OCI-LY7 (cell line): ENCODE measurements around the gene ABLIM1. TPM values are rescaled to one million over a fixed set of nuclear protein-coding genes. Genes with fewer than 3 reads are reported as not detected.

Source experiments
- BruUV-seq: library from RNA; stranded (reverse); fragments of 400-500 nt; replicated peaks from 2 replicates; lab custom pipeline; 2021; lab: Mats Ljungman, UMichigan
- CTCF ChIA-PET: fragments of 300-600 bp; sonication (Branson Sonifier 250); formaldehyde crosslinking; loops from one replicate; lab custom pipeline; 2022; ENCODE audit warnings: antibody characterized with exemption; ENCODE audit not compliant: unreplicated experiment; lab: Charles Lee
- POLR2A ChIA-PET: fragments of 300-600 bp; sonication (Branson Sonifier 250); formaldehyde crosslinking; loops from one replicate; lab custom pipeline; 2022; ENCODE audit warnings: antibody characterized with exemption; lab: Charles Lee
- DNase-seq: peaks from one replicate; pipeline ENCODE4 v3.0.0-alpha.2; 2015; ENCODE audit warnings: low spot score
- H2AFZ ChIP-seq: fragments of 200-600 bp; sonication (generic), shearing (Covaris generic); 2 replicates; pipeline ENCODE4 v1.6.1; 2014; ENCODE audit warnings: mild to moderate bottlenecking, antibody characterized with exemption, low read length, moderate library complexity
- H3K27ac ChIP-seq: fragments of 200-600 bp; sonication (generic); 2 replicates; pipeline ENCODE4 v1.5.1; 2014; ENCODE audit warnings: mixed run types, low read depth, mild to moderate bottlenecking, moderate library complexity, low read length, inconsistent platforms; ENCODE audit not compliant: poor library complexity, severe bottlenecking
- H3K36me3 ChIP-seq: fragments of 200-600 bp; sonication (generic); 2 replicates; pipeline ENCODE4 v1.6.1; 2014; ENCODE audit warnings: mild to moderate bottlenecking, antibody characterized with exemption, low read length, moderate library complexity, mixed read lengths; ENCODE audit not compliant: insufficient read depth
- H3K4me1 ChIP-seq: fragments of 200-600 bp; sonication (generic); 2 replicates; pipeline ENCODE4 v1.5.1; 2014; ENCODE audit warnings: mild to moderate bottlenecking, low read length; ENCODE audit not compliant: insufficient read depth, poor library complexity, severe bottlenecking
- H3K4me2 ChIP-seq: fragments of 200-600 bp; sonication (generic); 2 replicates; pipeline ENCODE4 v1.6.1; 2014; ENCODE audit warnings: mild to moderate bottlenecking, low read length
- H3K4me3 ChIP-seq: fragments of 200-600 bp; sonication (generic); 2 replicates; pipeline ENCODE4 v1.5.1; 2014; ENCODE audit warnings: mild to moderate bottlenecking, low read depth, low read length; ENCODE audit not compliant: poor library complexity, severe bottlenecking
- H3K79me2 ChIP-seq: fragments of 200-600 bp; sonication (generic); 2 replicates; pipeline ENCODE4 v1.6.1; 2016; ENCODE audit warnings: low read depth, mild to moderate bottlenecking, low read length, moderate library complexity, mixed read lengths; ENCODE audit not compliant: insufficient read depth
- H3K9me2 ChIP-seq: fragments of 200-600 bp; sonication (generic); 2 replicates; pipeline ENCODE4 v1.6.1; 2016; ENCODE audit warnings: mild to moderate bottlenecking, low read length, mixed read lengths; ENCODE audit not compliant: insufficient read depth
- H3K9me3 ChIP-seq: fragments of 200-600 bp; sonication (generic); 2 replicates; pipeline ENCODE4 v1.6.1; 2014; ENCODE audit warnings: mild to moderate bottlenecking, mixed run types, low read length, mixed read lengths
- H4K20me1 ChIP-seq: fragments of 200-600 bp; sonication (generic); 2 replicates; pipeline ENCODE4 v1.6.1; 2014; ENCODE audit warnings: mild to moderate bottlenecking, antibody characterized with exemption, low read length, moderate library complexity, mixed read lengths; ENCODE audit not compliant: insufficient read depth
- EZH2phosphoT487 ChIP-seq: fragments of 200-600 bp; sonication (generic); IDR thresholded peaks from 2 replicates; pipeline ENCODE4 v1.6.1; 2018; ENCODE audit warnings: low read depth, borderline replicate concordance, mild to moderate bottlenecking, mixed run types, antibody characterized with exemption, low read length, moderate library complexity, mixed read lengths
- intact Hi-C: fragments of 100-400 bp; cut with micrococcal nuclease; formaldehyde crosslinking; loops from one replicate; pipeline ENCODE4 v1.10.0; 2022; ENCODE audit not compliant: unreplicated experiment
- total RNA-seq, 2 experiments: library from RNA; depleted of rRNA in 1 of 2; stranded (reverse); fragments of >200 nt in 1 of 2; shearing (Covaris generic) in 1 of 2; gene quantifications; 2 replicates each; pipeline ENCODE4 v1.2.3, GENCODE V29; 2014 to 2022
- TF ChIP-seq, protein P1 (sequence below): fragments of 200-600 bp; sonication (generic); conservative IDR thresholded peaks from 2 replicates; pipeline ENCODE4 v1.5.1; 2014; ENCODE audit warnings: mild to moderate bottlenecking, antibody characterized with exemption, low read length, moderate library complexity, mixed read lengths

Gene ABLIM1
- total RNA-seq, 2 experiments from 2014 or later: 94.2 to 268 TPM

DNA sequence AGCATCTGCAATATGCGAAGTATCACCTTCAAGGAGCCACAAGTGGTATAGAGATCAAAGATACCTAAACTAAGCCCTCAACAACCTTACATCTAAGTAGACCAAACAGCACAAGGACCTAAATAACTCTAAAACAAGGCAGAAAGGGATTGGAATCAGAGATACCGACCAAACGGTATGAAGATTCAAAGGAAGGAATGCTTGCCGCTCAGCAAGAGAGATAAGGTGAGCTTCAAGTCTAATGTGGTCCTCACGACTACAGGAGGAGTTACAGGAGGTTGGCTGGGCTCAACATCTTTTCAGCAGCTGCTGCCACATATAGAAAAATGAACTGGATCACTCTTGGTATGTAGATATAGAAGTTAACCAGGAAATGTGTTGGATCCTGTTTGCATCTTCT lies 11.6 kb downstream of the ABLIM1 start:
- ChIA-PET POLR2A (no interaction called here), CTCF (no interaction called here)
- H3K4me3 ChIP-seq: no peak overlapping the region
- intact Hi-C loops: no loop called here
- H2AFZ ChIP-seq: no peak overlapping the region
- no peaks in the 10 kb centered on the region for H3K36me3 ChIP-seq
- no peak overlapping the region for H3K27ac ChIP-seq
- no peaks in the 10 kb centered on the region for H3K9me3 ChIP-seq
- H3K79me2 ChIP-seq: no peaks in the 10 kb centered on the region
- H3K4me2 ChIP-seq: no peak overlapping the region
- H4K20me1 ChIP-seq: no peaks in the 10 kb centered on the region
- H3K9me2 ChIP-seq: no peaks in the 10 kb centered on the region
- no peaks in the 10 kb centered on the region for H3K4me1 ChIP-seq
- no TSS peak for BruUV-seq
- no peak for DNase-seq
- no peak for TF ChIP-seq EZH2phosphoT487
- TF ChIP-seq, protein P1, sequence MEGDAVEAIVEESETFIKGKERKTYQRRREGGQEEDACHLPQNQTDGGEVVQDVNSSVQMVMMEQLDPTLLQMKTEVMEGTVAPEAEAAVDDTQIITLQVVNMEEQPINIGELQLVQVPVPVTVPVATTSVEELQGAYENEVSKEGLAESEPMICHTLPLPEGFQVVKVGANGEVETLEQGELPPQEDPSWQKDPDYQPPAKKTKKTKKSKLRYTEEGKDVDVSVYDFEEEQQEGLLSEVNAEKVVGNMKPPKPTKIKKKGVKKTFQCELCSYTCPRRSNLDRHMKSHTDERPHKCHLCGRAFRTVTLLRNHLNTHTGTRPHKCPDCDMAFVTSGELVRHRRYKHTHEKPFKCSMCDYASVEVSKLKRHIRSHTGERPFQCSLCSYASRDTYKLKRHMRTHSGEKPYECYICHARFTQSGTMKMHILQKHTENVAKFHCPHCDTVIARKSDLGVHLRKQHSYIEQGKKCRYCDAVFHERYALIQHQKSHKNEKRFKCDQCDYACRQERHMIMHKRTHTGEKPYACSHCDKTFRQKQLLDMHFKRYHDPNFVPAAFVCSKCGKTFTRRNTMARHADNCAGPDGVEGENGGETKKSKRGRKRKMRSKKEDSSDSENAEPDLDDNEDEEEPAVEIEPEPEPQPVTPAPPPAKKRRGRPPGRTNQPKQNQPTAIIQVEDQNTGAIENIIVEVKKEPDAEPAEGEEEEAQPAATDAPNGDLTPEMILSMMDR: no peak

DNA sequence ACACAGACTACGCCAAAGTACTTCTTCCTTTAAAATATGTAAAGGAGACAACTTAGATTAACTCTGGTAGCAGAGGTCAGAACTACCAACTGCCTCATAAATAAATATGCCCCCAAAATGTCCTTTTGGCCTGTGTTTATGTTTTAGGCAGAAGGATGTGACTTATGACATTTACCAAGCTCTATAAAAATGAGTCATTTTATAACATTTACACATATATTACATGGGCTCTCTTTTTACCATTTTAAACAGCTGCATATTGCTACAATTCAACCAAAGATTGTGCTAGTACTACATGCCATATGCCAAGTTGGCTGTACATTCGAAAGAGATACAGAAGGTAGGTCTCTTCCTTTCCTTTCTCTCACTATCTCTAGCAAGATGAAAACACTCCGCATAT lies 12.4 kb downstream of the ABLIM1 start:
- Histone ChIP-seq H4K20me1 (no peaks in the 10 kb centered on the region), H3K79me2 (no peaks in the 10 kb centered on the region), H3K4me1 (no peaks in the 10 kb centered on the region), H3K4me3 (no peak overlapping the region), H3K36me3 (no peaks in the 10 kb centered on the region), H3K27ac (no peak overlapping the region), H3K4me2 (no peak overlapping the region), H3K9me3 (no peaks in the 10 kb centered on the region), H2AFZ (no peak overlapping the region), H3K9me2 (no peaks in the 10 kb centered on the region)
- CTCF ChIA-PET: no interaction called here
- intact Hi-C loops: no loop called here
- TF ChIP-seq EZH2phosphoT487: no peak
- TF ChIP-seq, protein P1: no peak
- DNase-seq: no peak
- BruUV-seq: no TSS peak
- POLR2A ChIA-PET: no interaction called here

DNA sequence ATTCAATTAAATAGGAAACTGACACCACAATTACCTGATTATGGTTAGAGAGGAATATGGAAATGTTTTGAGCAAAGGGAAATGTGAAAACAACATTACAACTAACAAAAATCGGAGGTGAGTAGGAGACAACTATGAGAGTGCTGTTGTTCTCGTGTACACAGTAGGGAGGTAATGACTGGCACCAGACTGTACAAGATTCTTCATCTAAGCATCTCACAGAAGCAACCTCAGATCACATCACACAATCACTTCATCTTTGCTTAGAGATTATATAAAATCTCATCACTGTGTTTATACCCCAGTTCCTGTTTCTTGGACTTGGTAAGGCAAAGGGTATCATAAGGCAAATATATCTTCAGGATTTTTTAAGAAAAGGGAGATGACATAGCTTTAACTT lies 14.9 kb downstream of the ABLIM1 start:
- DNase-seq: no peak
- intact Hi-C loops: no loop called here
- Histone ChIP-seq H2AFZ (no peak overlapping the region), H3K4me1 (no peaks in the 10 kb centered on the region), H3K36me3 (no peaks in the 10 kb centered on the region), H3K4me2 (no peak overlapping the region), H3K9me3 (no peaks in the 10 kb centered on the region), H3K79me2 (no peaks in the 10 kb centered on the region), H3K27ac (no peak overlapping the region), H4K20me1 (no peaks in the 10 kb centered on the region), H3K4me3 (no peak overlapping the region), H3K9me2 (no peaks in the 10 kb centered on the region)
- ChIA-PET CTCF (no interaction called here), POLR2A (no interaction called here)
- no TSS peak for BruUV-seq
- no peak for TF ChIP-seq EZH2phosphoT487
- TF ChIP-seq, protein P1: no peak
